MCF 10A (cell line): ENCODE data around the gene STRADB. TPM values are rescaled to one million over a fixed set of nuclear protein-coding genes. Genes with fewer than 3 reads are reported as not detected.

Source experiments
- BruUV-seq: library from RNA; stranded (reverse); fragments of 400-500 nt; replicated peaks from 2 replicates; lab custom pipeline; 2021; lab: Mats Ljungman, UMichigan
- CTCF ChIA-PET: fragments of 300-600 bp; sonication (Branson Sonifier 250); formaldehyde crosslinking; extraction: SDS; loops from one replicate; lab custom pipeline; 2021; ENCODE audit warnings: antibody characterized with exemption, inconsistent platforms; lab: Yijun Ruan, JAX
- POLR2A ChIA-PET: fragments of 300-600, 350-650 bp; sonication (Branson Sonifier 250); formaldehyde crosslinking; extraction: SDS; loops from one replicate; lab custom pipeline; 2020; ENCODE audit warnings: antibody characterized with exemption, inconsistent platforms; lab: Yijun Ruan, JAX
- DNase-seq: peaks from one replicate; pipeline ENCODE4 v3.0.0-alpha.2; 2018; ENCODE audit not compliant: unreplicated experiment
- H3K27ac Mint-ChIP-seq: one replicate; pipeline ENCODE4 v1.8.0; 2022; ENCODE audit warnings: mild to moderate bottlenecking, low read depth, mixed read lengths; ENCODE audit not compliant: unreplicated experiment
- H3K27me3 Mint-ChIP-seq: one replicate; pipeline ENCODE4 v1.8.0; 2022; ENCODE audit warnings: mixed read lengths; ENCODE audit not compliant: insufficient read depth, unreplicated experiment
- H3K36me3 Mint-ChIP-seq: one replicate; pipeline ENCODE4 v1.8.0; 2022; ENCODE audit warnings: mild to moderate bottlenecking, moderate library complexity, mixed read lengths; ENCODE audit not compliant: insufficient read depth, unreplicated experiment
- H3K4me1 Mint-ChIP-seq: one replicate; pipeline ENCODE4 v1.8.0; 2022; ENCODE audit warnings: mixed read lengths; ENCODE audit not compliant: insufficient read depth, unreplicated experiment
- H3K4me3 Mint-ChIP-seq: one replicate; pipeline ENCODE4 v1.8.0; 2022; ENCODE audit warnings: mild to moderate bottlenecking, moderate library complexity, mixed read lengths; ENCODE audit not compliant: unreplicated experiment
- H3K9me3 Mint-ChIP-seq: one replicate; pipeline ENCODE4 v1.8.0; 2022; ENCODE audit warnings: mixed read lengths; ENCODE audit not compliant: unreplicated experiment
- CTCF ChIP-seq: fragments of 200-600 bp; IDR thresholded peaks from one replicate; pipeline ENCODE4 v1.8.0; 2022; ENCODE audit warnings: antibody characterized with exemption, mild to moderate bottlenecking; ENCODE audit not compliant: unreplicated experiment
- intact Hi-C: fragments of 100-400 bp; cut with micrococcal nuclease; formaldehyde crosslinking; loops from 2 replicates; pipeline ENCODE4 v1.14.1; 2022
- total RNA-seq: library from RNA; stranded (reverse); gene quantifications from 2 replicates; pipeline ENCODE4 v1.2.3, GENCODE V29; 2022

The STRADB gene
- total RNA-seq, 1 experiment from 2014 or later = 22.9 TPM

DNA sequence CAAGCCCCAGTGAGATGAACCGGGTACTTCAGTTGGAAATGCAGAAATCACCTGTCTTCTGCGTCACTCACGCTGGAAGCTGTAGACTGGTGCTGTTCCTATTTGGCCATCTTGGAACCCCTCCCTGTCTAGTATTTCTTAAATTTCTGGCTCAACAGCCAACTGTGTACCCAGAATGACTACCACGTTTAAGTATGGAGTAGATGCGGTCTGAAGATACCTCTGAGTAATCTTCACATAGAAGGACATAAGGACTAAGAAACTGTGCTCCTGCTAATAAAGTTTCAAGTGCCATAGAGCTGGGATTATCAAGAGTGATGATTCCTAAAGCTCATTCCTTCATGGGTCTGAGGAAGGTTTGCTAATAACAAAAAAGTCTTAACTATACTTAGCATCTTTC, 20.7 kb upstream of the STRADB start:
- DNase-seq = no peak
- H3K27me3 Mint-ChIP-seq = no peaks in the 10 kb centered on the region
- H3K36me3 Mint-ChIP-seq = no peaks in the 10 kb centered on the region
- H3K4me1 Mint-ChIP-seq = peaks cover 12% of the 10 kb centered on the region
- POLR2A ChIA-PET = interaction anchor here (2.9 kb wide), 1 partner anchor 20 kb away, joined by 19 read pairs; the partner anchor contains the start of genes STRADB and TRAK2
- no peak overlapping the region for H3K4me3 Mint-ChIP-seq
- H3K9me3 Mint-ChIP-seq = peaks cover 8% of the 10 kb centered on the region
- TF ChIP-seq CTCF = no peak
- H3K27ac Mint-ChIP-seq = no peak overlapping the region
- intact Hi-C loops = no loop called here
- BruUV-seq = no TSS peak
- CTCF ChIA-PET = interaction anchor here (0.5 kb wide), 1 partner anchor 223 kb away, joined by 3 read pairs; no protein-coding TSS in a partner anchor

- peaks cover 8% of the 10 kb centered on the region for H3K9me3 Mint-ChIP-seq
- H3K4me3 Mint-ChIP-seq = no peak overlapping the region
- ChIA-PET CTCF (interaction anchor here (0.6 kb wide), 1 partner anchor 1045 kb away, joined by 4 read pairs; no protein-coding TSS in a partner anchor), POLR2A (interaction anchor here (0.6 to 2.9 kb wide), 3 partner anchors 19 to 599 kb away, joined by 3 to 19 read pairs (median 5); partner anchors contain the start of genes STRADB and TRAK2)
- BruUV-seq = no TSS peak
- peak overlapping the region; percentile 73 for H3K27ac Mint-ChIP-seq
- peak; percentile 40 for DNase-seq
- intact Hi-C loops = no loop called here
- no peaks in the 10 kb centered on the region for H3K27me3 Mint-ChIP-seq
- H3K36me3 Mint-ChIP-seq = no peaks in the 10 kb centered on the region
- no peak for TF ChIP-seq CTCF
- peaks cover 12% of the 10 kb centered on the region for H3K4me1 Mint-ChIP-seq
These were observed 19.4 kb upstream of the STRADB start for GRCh38 chr2:201432038-201432620.

DNA sequence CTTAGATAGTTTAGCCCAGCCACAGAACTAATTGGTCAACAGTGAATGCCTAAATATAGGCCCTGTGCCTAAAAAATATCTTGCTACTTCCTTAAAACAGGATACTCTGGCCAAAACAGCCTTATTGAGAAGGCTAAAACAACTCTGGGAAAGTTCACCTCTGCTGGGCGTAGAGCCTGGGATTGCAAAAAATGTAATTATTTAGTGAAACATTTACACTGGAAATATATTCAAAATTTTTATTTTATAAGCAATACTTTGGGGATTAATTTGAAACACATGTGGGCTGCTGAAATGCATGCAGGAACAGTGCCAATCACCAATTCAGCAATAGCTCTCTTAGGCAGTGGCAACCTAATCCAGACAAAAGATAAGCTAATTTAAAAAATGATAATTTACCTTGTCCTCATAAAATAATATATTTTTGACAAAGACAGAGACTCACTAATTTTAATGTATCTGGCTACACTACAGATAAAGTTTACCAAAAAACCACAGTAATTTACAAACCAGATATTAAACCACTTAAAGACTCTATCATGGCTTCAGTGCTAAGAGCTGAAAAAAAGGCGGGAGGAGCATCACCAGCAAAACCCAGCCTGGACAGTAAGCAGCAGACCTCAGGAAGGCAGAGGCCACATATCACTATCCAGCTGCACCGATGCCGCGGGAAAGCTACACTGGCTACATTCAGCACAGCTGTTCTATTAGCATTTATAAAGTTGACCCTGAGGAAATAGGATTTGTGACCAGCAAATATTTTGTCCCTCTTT, 18.7 kb upstream of the STRADB start:
- intact Hi-C loops = no loop called here

More for the DNA sequence above, 18.7 kb upstream of the STRADB start:
- peaks cover 8% of the 10 kb centered on the region for H3K9me3 Mint-ChIP-seq
- H3K27ac Mint-ChIP-seq = peak overlapping the region; percentile 73
- ChIA-PET CTCF (interaction anchor here (0.6 to 0.8 kb wide), 3 partner anchors 10 to 1046 kb away, joined by 3 to 4 read pairs (median 3); no protein-coding TSS in a partner anchor), POLR2A (interaction anchor here (0.6 to 2.9 kb wide), 4 partner anchors 19 to 599 kb away, joined by 3 to 19 read pairs (median 4); partner anchors contain the start of genes STRADB and TRAK2)
- no peak overlapping the region for H3K4me3 Mint-ChIP-seq
- TF ChIP-seq CTCF = no peak
- H3K36me3 Mint-ChIP-seq = no peaks in the 10 kb centered on the region
- H3K27me3 Mint-ChIP-seq = no peaks in the 10 kb centered on the region
- DNase-seq = no peak
- BruUV-seq = no TSS peak
- peaks cover 12% of the 10 kb centered on the region for H3K4me1 Mint-ChIP-seq
